ENCODE data around the gene STARD13.

DNA sequence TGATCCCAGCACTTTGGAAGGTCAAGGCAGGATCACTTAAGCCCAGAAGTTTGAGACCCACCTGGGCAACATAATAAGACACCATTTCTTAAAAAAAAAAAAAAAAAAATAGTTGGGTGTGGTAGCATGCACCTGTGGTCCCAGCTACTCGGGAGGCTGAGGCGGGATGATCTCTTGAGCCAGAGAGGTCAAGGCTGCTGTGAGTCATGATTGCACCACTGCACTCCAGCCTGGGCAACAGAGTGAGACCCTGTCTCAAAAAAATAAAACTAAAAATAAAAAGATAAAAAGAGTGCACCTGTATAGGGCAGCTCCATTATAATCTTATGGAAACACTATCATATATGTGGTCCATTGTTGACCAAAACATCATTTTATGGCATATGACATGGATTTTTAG lies 25.5 kb upstream of the STARD13 start:
- TF ChIP-seq, protein P1, sequence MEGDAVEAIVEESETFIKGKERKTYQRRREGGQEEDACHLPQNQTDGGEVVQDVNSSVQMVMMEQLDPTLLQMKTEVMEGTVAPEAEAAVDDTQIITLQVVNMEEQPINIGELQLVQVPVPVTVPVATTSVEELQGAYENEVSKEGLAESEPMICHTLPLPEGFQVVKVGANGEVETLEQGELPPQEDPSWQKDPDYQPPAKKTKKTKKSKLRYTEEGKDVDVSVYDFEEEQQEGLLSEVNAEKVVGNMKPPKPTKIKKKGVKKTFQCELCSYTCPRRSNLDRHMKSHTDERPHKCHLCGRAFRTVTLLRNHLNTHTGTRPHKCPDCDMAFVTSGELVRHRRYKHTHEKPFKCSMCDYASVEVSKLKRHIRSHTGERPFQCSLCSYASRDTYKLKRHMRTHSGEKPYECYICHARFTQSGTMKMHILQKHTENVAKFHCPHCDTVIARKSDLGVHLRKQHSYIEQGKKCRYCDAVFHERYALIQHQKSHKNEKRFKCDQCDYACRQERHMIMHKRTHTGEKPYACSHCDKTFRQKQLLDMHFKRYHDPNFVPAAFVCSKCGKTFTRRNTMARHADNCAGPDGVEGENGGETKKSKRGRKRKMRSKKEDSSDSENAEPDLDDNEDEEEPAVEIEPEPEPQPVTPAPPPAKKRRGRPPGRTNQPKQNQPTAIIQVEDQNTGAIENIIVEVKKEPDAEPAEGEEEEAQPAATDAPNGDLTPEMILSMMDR (IDR thresholded peaks at IDR 0.05), result no peak
- TF ChIP-seq POLR2A (IDR thresholded peaks at IDR 0.05), result no peak
